OCI-M2 (cell line): ENCODE data around the gene GIPC3.

ENCODE experiments used
- DNase-seq: peaks from one replicate; lab custom pipeline; 2025; ENCODE audit not compliant: unreplicated experiment; lab: John Stamatoyannopoulos, UW

GIPC3 gene

GRCh38 chr19:3604987-3605343 is 19.7 kb downstream of the GIPC3 start:
- DNase-seq = no peak

- no peak for DNase-seq
Observed at GRCh38 chr19:3605361-3605760, 20.1 kb downstream of the GIPC3 start.

DNA sequence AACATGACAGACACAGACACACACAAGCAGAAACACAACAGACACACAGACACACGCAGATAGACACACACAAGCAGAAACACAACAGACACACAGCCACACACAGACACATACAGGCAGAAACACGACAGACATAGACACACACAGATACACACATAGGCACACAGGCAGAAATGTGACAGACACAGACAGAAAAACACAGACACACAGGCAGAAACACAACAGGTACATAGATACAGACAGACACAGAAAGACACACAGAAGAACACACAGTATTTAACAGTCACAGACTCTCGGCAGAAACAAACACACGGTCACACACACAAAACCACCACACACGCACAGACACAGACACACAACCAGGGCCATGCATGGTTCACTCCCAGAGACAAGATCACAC is 20.5 kb downstream of the GIPC3 start:
- no peak for DNase-seq

DNA sequence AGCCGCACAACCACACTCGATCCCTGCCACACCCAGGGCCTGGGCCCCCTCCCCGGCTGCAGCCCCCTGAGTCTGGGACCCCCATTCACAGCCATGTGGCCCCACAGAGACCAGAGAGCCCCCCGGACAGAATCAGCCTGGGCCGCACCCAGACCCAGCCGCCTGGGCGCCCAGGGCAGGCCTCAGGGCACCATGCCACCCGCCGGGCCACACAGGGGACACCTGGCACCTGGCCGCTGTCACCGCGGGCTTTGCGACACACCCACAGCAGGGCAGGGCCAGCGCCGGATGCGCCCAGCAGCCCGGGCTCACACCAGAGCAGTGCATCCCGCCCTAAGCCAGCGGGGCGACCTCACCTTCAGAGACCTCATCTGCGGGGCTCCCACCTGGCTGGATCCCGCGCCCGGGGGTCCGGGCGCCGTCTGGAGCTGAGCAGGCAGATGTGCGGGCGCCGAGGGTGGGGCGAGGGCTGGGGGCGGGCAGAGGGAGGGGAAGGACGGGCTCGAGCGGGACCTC is 21.0 kb downstream of the GIPC3 start:
- DNase-seq = no peak

DNA sequence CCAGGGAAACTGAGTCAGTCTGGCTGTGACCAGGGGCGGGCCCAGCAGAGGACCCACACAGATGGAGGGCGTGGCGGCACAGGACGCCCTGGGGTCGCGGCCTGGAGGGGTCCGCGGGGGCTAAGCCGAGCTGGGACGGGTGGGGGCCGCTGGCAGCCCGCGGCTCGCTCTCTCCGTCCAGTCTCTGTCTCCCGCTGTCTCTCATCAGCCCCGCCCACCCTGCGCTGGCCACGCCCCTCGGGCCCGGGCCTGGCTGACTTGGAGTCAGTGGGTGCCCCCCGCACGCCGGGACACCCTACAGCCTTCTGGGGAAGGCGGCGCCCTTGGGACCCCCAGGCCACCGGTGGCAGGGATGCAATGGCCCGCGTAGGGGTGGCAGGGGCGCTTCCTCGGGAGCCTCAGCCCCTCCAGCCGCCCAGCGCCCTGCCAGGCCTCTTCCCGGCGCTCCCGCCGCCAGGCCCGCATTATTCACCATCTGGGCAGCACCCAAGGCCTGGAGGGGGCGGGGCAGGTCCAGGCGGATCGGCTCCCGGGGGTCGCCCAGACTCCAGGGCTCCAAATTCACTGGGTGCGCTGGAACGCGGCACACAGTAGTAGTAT is 21.5 kb downstream of the GIPC3 start, which contains the start of gene TBXA2R:
TSS of gene TBXA2R (minus strand) at position 186 of the 600 bp plus-strand sequence. CDS start 6,241 bp downstream, outside the sequence.
- no peak for DNase-seq

- no peak for DNase-seq
Observed at GRCh38 chr19:3607303-3608078, 22.2 kb downstream of the GIPC3 start.

DNA sequence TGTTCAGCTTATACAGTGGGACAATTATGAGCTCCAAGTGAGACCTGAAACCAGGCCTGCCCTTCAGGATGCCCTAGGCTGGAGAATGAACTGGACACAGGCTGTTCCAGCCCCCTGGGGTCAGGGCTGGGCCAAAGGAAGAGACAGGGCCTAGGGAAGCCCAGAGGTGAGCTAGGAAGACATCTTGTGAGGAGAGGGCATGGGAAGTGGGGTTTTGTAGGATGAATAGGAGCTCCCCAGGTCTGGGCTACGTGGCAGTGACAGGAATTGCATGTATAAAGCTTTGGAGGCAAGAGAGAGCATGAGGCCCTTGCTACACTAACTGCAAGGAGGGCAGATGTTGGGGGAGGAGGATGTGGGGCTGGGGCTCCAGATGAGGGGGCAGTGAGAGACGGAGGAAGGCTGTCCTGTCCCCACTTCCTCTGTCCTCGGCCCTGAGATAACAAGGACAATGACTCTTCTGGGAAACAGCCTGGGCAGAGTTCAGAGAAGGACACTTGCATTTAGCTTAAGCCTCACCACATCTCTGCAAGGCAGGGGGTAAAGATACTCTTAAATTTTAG is 22.9 kb downstream of the GIPC3 start:
- DNase-seq = no peak

DNA sequence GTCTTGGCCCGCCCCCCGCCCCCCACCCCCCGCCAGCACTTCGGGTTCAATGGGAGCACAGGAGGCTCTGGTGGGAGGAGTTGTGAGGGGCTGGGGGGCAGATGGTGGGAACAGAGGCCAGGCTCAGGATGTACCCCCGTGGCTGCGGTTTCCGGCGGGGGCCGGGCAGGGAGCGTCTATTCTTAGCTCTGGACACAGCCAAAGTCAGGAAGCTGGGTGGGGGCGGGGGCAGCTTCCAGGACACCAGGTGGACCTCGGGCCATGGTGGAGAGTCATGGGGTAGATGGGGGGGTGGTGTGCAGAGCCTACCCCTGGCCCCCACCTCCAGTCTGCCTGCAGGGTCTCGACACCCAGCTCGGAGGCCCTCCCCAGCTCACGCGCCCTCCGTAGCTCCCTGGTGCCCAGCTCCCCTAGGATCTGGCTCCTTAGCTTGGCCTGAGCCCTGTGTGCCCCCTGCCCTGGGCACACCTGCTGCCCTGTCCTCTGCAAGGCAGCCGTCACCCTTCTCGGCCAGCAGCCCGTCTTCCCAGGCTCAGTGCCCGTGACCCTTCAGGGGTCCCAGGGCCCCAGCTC is 23.6 kb downstream of the GIPC3 start:
- no peak for DNase-seq

DNA sequence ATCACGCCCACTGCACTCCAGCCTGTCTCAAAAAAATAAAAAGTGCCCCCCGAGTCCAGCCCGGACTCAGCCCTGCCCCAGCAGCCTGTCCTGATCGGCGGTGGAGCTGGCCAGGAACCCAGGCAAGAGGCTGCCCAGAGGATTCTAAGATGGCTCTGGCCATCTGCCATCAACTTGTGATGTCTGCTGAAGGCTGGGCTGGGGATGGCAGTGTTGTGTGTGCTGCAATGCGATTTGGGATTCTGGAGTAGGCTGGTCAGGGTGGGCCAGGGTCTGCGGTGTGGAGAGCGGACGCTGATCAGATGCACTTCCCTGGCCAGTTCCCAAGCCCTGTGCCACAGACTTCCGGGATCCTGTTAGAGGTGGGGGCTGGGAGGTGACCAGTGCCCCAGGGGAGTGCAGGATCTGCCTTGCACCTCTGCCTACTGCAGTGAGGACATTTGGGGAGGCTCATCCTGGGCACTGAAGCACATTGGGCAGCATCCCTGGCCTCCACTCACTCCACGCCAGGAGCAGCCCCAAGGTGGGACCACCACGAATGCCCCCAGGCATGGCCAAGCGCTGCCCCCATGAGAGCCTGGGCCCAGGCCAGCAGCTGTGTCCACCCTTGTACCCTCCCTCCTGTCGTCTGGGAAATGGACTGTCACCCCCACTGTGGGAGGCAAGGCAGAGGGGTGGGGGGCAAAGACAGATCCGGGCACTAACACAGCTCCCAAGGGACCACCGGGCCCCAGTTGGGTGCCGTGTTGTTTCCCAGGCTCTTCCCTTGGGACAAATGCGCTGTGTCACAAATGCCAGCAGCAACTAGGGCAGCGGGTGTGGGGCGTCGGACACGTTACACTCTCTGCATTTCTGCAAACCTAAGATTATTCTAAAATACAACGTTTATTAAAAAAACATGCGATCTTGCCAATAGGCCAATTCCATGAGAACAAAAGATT is 24.8 kb downstream of the GIPC3 start:
- DNase-seq = no peak

GRCh38 chr19:3610745-3611717 is 25.8 kb downstream of the GIPC3 start:
- no peak for DNase-seq

GRCh38 chr19:3611841-3612240 is 26.6 kb downstream of the GIPC3 start:
- no peak for DNase-seq

GRCh38 chr19:3612330-3612729 is 27.1 kb downstream of the GIPC3 start:
- DNase-seq = no peak

GRCh38 chr19:3612901-3613741 is 27.8 kb downstream of the GIPC3 start:
- no peak for DNase-seq

- no peak for DNase-seq
Observed at GRCh38 chr19:3613818-3614661, 28.8 kb downstream of the GIPC3 start.

DNA sequence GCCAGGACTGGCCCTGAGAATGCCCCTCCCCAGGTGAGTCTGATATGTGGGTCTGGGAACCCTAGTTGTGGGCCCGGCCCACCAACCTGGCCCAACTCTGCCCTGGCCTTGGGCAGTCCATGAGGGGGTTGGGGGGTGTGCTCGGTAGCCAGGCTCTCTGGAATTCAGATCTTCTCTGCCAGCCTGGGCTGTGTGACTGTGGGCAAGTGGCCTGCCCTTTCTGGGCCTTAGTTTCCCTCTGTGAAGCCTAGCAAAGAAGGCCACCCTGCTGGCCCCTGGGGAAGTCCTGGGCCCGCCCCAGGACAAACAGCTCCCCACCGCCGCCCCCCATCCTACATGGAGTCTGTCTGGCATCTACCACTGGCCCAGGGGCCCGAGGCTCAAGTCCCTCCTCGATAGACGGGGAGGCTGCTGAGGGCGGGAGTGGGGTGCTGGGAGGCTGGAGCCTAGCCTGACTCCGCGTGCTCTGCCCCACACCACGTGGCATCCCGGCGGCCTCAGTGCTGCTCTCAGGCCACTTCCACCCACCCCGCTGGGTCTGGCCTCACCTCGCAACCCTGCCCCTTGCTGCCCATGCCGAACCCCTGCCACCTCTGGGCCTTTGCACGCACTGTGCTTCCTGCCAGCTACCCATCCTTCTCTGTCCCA is 29.7 kb downstream of the GIPC3 start:
- DNase-seq = no peak

DNA sequence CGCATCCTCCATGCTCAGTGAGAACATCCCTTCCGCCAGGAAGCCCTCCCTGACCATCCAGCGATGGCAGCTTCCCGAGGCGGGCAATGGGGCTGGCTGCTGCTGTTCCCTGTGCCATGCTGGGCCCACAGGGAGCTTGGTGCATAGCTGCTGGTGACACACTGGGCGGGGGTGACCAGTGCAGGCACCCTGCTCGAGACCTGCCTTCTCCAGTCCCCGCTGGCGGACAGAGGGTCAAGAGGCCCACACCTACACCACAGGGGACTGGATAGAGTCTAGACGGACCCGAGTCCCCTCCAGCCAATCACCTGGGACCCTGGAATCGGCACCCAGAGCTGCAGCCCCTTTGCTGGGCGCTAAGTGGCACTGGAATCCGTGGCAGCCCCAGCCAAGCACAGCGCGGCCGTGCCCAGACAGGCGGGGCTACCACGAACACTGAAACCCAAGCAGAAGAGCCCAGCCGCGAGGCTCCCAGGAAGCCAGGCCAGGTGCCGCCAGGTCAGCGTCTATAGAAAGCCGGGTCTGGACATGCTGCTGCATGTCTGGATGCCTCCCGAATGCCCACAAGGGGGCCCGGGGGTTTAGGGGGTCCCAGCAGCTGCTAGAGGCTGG is 30.4 kb downstream of the GIPC3 start:
- no peak for DNase-seq

GRCh38 chr19:3617463-3617862 is 32.2 kb downstream of the GIPC3 start:
- DNase-seq = no peak
